Erythroblast (primary cell): ENCODE results near the gene ACOT6.

ENCODE experiments used
- GATA1 ChIP-seq: IDR thresholded peaks from 2 replicates; pipeline ENCODE4 v1.6.1; 2011; ENCODE audit warnings: low read depth, mild to moderate bottlenecking, control low read depth, low read length, moderate library complexity
- POLR2A ChIP-seq: IDR thresholded peaks from 2 replicates; pipeline ENCODE4 v1.6.1; 2011; ENCODE audit warnings: mild to moderate bottlenecking, low read length

DNA sequence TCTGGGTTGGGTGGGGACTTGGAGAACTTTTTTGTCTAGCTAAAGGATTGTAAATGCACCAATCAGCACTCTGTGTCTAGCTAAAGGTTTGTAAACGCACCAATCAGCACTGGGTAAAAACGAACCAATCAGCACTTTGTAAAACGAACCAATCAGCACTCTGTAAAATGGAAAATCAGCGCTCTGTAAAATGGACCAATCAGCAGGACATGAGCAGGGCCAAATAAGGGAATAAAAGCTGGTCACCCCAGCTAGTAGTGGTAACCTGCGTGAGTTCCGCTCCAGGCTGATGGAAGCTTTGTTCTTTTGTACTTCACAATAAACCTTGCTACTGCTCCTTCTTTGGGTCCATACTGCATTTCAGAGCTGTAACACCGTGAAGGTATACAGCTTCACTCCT lies 45.0 kb upstream of the ACOT6 start:
- TF ChIP-seq POLR2A (no peak), GATA1 (no peak)
